Brain microvascular endothelial cell (primary cell): ENCODE results near the gene SLC4A1AP.
"Not testable (repeated sequence)": the region's sequence is repeated elsewhere in the genome, so short reads cannot be mapped to it uniquely, and the experiment has no call there.

ENCODE experiments used
- DNase-seq: peaks from one replicate; pipeline ENCODE4 v3.0.0-alpha.2; 2020
- H3K27ac ChIP-seq: fragments of 250-450 bp; sonication (Bioruptor Pico); 2 replicates; pipeline ENCODE4 v1.5.1; 2020; ENCODE audit warnings: mild to moderate bottlenecking, moderate library complexity
- H3K27me3 ChIP-seq: fragments of 250-450 bp; sonication (Bioruptor Pico); replicated peaks from 2 replicates; pipeline ENCODE4 v1.5.1; 2020; ENCODE audit warnings: mild to moderate bottlenecking
- H3K36me3 ChIP-seq: fragments of 250-450 bp; sonication (Bioruptor Pico); replicated peaks from 2 replicates; pipeline ENCODE4 v1.5.1; 2020; ENCODE audit warnings: mild to moderate bottlenecking
- H3K4me3 ChIP-seq: 2 replicates; pipeline ENCODE4 v1.5.1; 2011; ENCODE audit warnings: low read depth, mild to moderate bottlenecking, control low read depth, low read length, moderate library complexity
- CTCF ChIP-seq: IDR thresholded peaks from 2 replicates; pipeline ENCODE4 v1.5.1; 2011; ENCODE audit warnings: low read depth, mild to moderate bottlenecking, moderate library complexity, low read length, control low read depth, inconsistent platforms; ENCODE audit errors: missing control alignments
- in situ Hi-C: cut with HindIII; loops from 2 replicates; pipeline ENCODE4 v1.10.0; 2017; ENCODE audit warnings: low sequenced_read_pairs, low pct_ligation_motif_present

Gene SLC4A1AP

GRCh38 chr2:27624943-27625342, 38.7 kb upstream of the SLC4A1AP start:
- TF ChIP-seq CTCF = no peak
- Histone ChIP-seq H3K4me3 (no peak overlapping the region), H3K27ac (no peak overlapping the region), H3K27me3 (no peaks in the 10 kb centered on the region), H3K36me3 (peaks cover 15% of the 10 kb centered on the region)
- in situ Hi-C loops = no loop called here
- DNase-seq = no peak

- not testable (repeated sequence) for DNase-seq, H3K27ac ChIP-seq, H3K27me3 ChIP-seq
These were observed 37.4 kb upstream of the SLC4A1AP start for GRCh38 chr2:27626323-27626722.

GRCh38 chr2:27626921-27627320, 36.8 kb upstream of the SLC4A1AP start:
- DNase-seq, H3K27me3 ChIP-seq, in situ Hi-C loops, H3K4me3 ChIP-seq: not testable (repeated sequence)
- peak overlapping the region; percentile 96 for H3K27ac ChIP-seq
- peaks cover 16% of the 10 kb centered on the region for H3K36me3 ChIP-seq

More at GRCh38 chr2:27626323-27626722, 37.4 kb upstream of the SLC4A1AP start:
- in situ Hi-C loops, H3K4me3 ChIP-seq: not testable (repeated sequence)
- peaks cover 13% of the 10 kb centered on the region for H3K36me3 ChIP-seq

GRCh38 chr2:27627963-27628766, 35.5 kb upstream of the SLC4A1AP start:
- Histone ChIP-seq H3K27ac (peak overlapping the region; percentile 96), H3K27me3 (no peaks in the 10 kb centered on the region), H3K36me3 (peaks cover 23% of the 10 kb centered on the region), H3K4me3 (peak overlapping the region; percentile 91)
- in situ Hi-C loops = no loop called here
- DNase-seq = peak; percentile 93
- TF ChIP-seq CTCF = no peak

GRCh38 chr2:27628767-27629709, 34.7 kb upstream of the SLC4A1AP start, which contains the start of the genes CCDC121 and GPN1:
TSS of gene CCDC121 (minus strand) at chr2:27629012. CDS start at chr2:27627799, 1,213 bp downstream.
TSS of gene GPN1 (plus strand) at chr2:27629050. CDS start at chr2:27629059, 9 bp downstream.
- peak; percentile 96 for DNase-seq

GRCh38 chr2:27630257-27630656, 33.4 kb upstream of the SLC4A1AP start:
- H3K27ac ChIP-seq, H3K27me3 ChIP-seq, DNase-seq, in situ Hi-C loops, H3K4me3 ChIP-seq: not testable (repeated sequence)
- peaks cover 20% of the 10 kb centered on the region for H3K36me3 ChIP-seq

More at GRCh38 chr2:27628767-27629709, 34.7 kb upstream of the SLC4A1AP start, which contains the start of the genes CCDC121 and GPN1:
- in situ Hi-C loops = no loop called here
- no peak for TF ChIP-seq CTCF
- H3K4me3 ChIP-seq = peak within 1 kb of the TSS; percentile 91
- no peaks in the 10 kb centered on the region for H3K27me3 ChIP-seq
- peaks cover 18% of the 10 kb centered on the region for H3K36me3 ChIP-seq
- peak within 1 kb of the TSS; percentile 96 for H3K27ac ChIP-seq

- peaks cover 41% of the 10 kb centered on the region for H3K36me3 ChIP-seq
- no peak for DNase-seq
- in situ Hi-C loops = no loop called here
- no peak for TF ChIP-seq CTCF
- H3K27me3 ChIP-seq = no peaks in the 10 kb centered on the region
- H3K27ac ChIP-seq = no peak overlapping the region
- H3K4me3 ChIP-seq = no peak overlapping the region
These were observed 29.4 kb upstream of the SLC4A1AP start for GRCh38 chr2:27634291-27634690.
